BLaER1 treated with 17β-estradiol and CSF1 and Interleukin-3, amounts not matched to agents 10 nM and 100 nM (cell line): ENCODE data around the gene SLX4IP.
A peak's percentile ranks its signal among the peaks of the same experiment; 100 is the strongest.

Source experiments
- H3K27ac ChIP-seq, 11 experiments: shearing (Covaris generic); formaldehyde crosslinking; 2 replicates each; pipeline ENCODE4 v1.8.1; 2022
- H3K27me3 ChIP-seq, 11 experiments: shearing (Covaris generic); formaldehyde crosslinking; 2 replicates each; pipeline ENCODE4 v1.8.1; 2022
- H3K36me3 ChIP-seq, 11 experiments: shearing (Covaris generic); formaldehyde crosslinking; 2 replicates each; pipeline ENCODE4 v1.8.1; 2022
- H3K4me1 ChIP-seq, 10 experiments: shearing (Covaris generic); formaldehyde crosslinking; 2 replicates each; pipeline ENCODE4 v1.8.1; 2022
- H3K4me2 ChIP-seq, 11 experiments: shearing (Covaris generic); formaldehyde crosslinking; 2 replicates each; pipeline ENCODE4 v1.8.1; 2022
- H3K4me3 ChIP-seq, 10 experiments: shearing (Covaris generic); formaldehyde crosslinking; 2 replicates each; pipeline ENCODE4 v1.8.1; 2022
- H3K9ac ChIP-seq, 11 experiments: shearing (Covaris generic); formaldehyde crosslinking; 2 replicates each; pipeline ENCODE4 v1.8.1; 2022
- H3K9me3 ChIP-seq, 11 experiments: shearing (Covaris generic); formaldehyde crosslinking; replicated peaks in 1 of 11; 2 replicates each; pipeline ENCODE4 v1.8.1; 2022
- H4K20me1 ChIP-seq, 11 experiments: shearing (Covaris generic); formaldehyde crosslinking; 2 replicates each; pipeline ENCODE4 v1.8.1; 2022
- Cebpa-rat ChIP-seq, 11 experiments: shearing (Covaris generic); IDR thresholded peaks; 2 replicates each; pipeline ENCODE4 v1.8.1; 2022

Gene SLX4IP

GRCh38 chr20:10565922-10566897 lies 131.1 kb downstream of the SLX4IP start:
- H3K36me3 ChIP-seq = peaks cover 16 to 55% (median 29%) of the 10 kb centered on the region in 11 experiments; a peak in 21 of 22 replicates
- no peaks in the 10 kb centered on the region for H4K20me1 ChIP-seq
- peak overlapping the region in 4 of 11 experiments; percentile 34 to 70 (median 50); a peak in 6 of 22 replicates for H3K27ac ChIP-seq
- peak overlapping the region in 8 of 11 experiments; percentile 10 to 77 (median 66); a peak in 13 of 22 replicates for H3K4me2 ChIP-seq
- H3K9ac ChIP-seq = no peak overlapping the region
- H3K9me3 ChIP-seq = peaks cover 12 to 27% (median 19%) of the 10 kb centered on the region in 11 experiments; a peak in 19 of 22 replicates
- H3K4me3 ChIP-seq = no peak overlapping the region
- no peak for TF ChIP-seq Cebpa-rat (IDR thresholded peaks at IDR 0.05)
- no peaks in the 10 kb centered on the region for H3K27me3 ChIP-seq
- H3K4me1 ChIP-seq = peaks cover 0 to 44% (median 24%) of the 10 kb centered on the region in 10 experiments; a peak in 15 of 20 replicates

GRCh38 chr20:10568032-10568431 lies 132.9 kb downstream of the SLX4IP start:
- Histone ChIP-seq H3K36me3 (peaks cover 4 to 42% (median 16%) of the 10 kb centered on the region in 11 experiments; a peak in 13 of 22 replicates), H4K20me1 (no peaks in the 10 kb centered on the region), H3K4me1 (peaks cover 0 to 37% (median 24%) of the 10 kb centered on the region in 10 experiments; a peak in 15 of 20 replicates)

GRCh38 chr20:10571313-10571815 lies 136.3 kb downstream of the SLX4IP start:
- Histone ChIP-seq H3K27ac (no peak overlapping the region), H3K4me3 (no peak overlapping the region), H3K9ac (no peak overlapping the region), H3K4me2 (no peak overlapping the region), H3K4me1 (peaks cover 0 to 4% (median 0%) of the 10 kb centered on the region in 10 experiments; a peak in 2 of 20 replicates), H3K36me3 (peaks cover 4 to 50% (median 15%) of the 10 kb centered on the region in 11 experiments; a peak in 14 of 22 replicates), H3K27me3 (no peaks in the 10 kb centered on the region), H4K20me1 (no peaks in the 10 kb centered on the region), H3K9me3 (peaks cover 0 to 8% (median 0%) of the 10 kb centered on the region in 11 experiments; a peak in 1 of 22 replicates)
- no peak for TF ChIP-seq Cebpa-rat (IDR thresholded peaks at IDR 0.05)

More at GRCh38 chr20:10568032-10568431, 132.9 kb downstream of the SLX4IP start:
- no peaks in the 10 kb centered on the region for H3K27me3 ChIP-seq
- no peak for TF ChIP-seq Cebpa-rat (IDR thresholded peaks at IDR 0.05)
- no peak overlapping the region for H3K9ac ChIP-seq
- no peak overlapping the region for H3K4me3 ChIP-seq
- no peak overlapping the region for H3K27ac ChIP-seq
- peaks cover 0 to 11% (median 5%) of the 10 kb centered on the region in 11 experiments; a peak in 9 of 22 replicates for H3K9me3 ChIP-seq
- no peak overlapping the region for H3K4me2 ChIP-seq

- no peak for TF ChIP-seq Cebpa-rat (IDR thresholded peaks at IDR 0.05)
- Histone ChIP-seq H3K4me2 (no peak overlapping the region), H4K20me1 (no peaks in the 10 kb centered on the region), H3K9ac (no peak overlapping the region), H3K36me3 (peaks cover 0 to 35% (median 5%) of the 10 kb centered on the region in 11 experiments; a peak in 9 of 22 replicates), H3K27me3 (no peaks in the 10 kb centered on the region), H3K27ac (no peak overlapping the region), H3K9me3 (no peaks in the 10 kb centered on the region), H3K4me3 (no peak overlapping the region), H3K4me1 (no peaks in the 10 kb centered on the region)
Measured at GRCh38 chr20:10572853-10573252, 137.7 kb downstream of the SLX4IP start.

- Histone ChIP-seq H3K4me3 (no peak overlapping the region), H3K27me3 (no peaks in the 10 kb centered on the region), H3K36me3 (peaks cover 0 to 30% (median 5%) of the 10 kb centered on the region in 11 experiments; a peak in 9 of 22 replicates), H3K4me2 (no peak overlapping the region), H4K20me1 (no peaks in the 10 kb centered on the region), H3K9me3 (no peaks in the 10 kb centered on the region), H3K9ac (no peak overlapping the region), H3K27ac (no peak overlapping the region), H3K4me1 (peaks cover 0 to 3% (median under 1%) of the 10 kb centered on the region in 10 experiments; a peak in 9 of 20 replicates)
- no peak for TF ChIP-seq Cebpa-rat (IDR thresholded peaks at IDR 0.05)
Measured at GRCh38 chr20:10573273-10573950, 138.3 kb downstream of the SLX4IP start.

- H3K27me3 ChIP-seq = no peaks in the 10 kb centered on the region
- no peak for TF ChIP-seq Cebpa-rat (IDR thresholded peaks at IDR 0.05)
- no peak overlapping the region for H3K4me3 ChIP-seq
- H3K9ac ChIP-seq = no peak overlapping the region
- no peak overlapping the region for H3K4me2 ChIP-seq
- peaks cover 0 to 24% (median 4%) of the 10 kb centered on the region in 11 experiments; a peak in 9 of 22 replicates for H3K36me3 ChIP-seq
- no peaks in the 10 kb centered on the region for H3K9me3 ChIP-seq
- no peaks in the 10 kb centered on the region for H4K20me1 ChIP-seq
- H3K27ac ChIP-seq = no peak overlapping the region
- H3K4me1 ChIP-seq = peaks cover 0 to 8% (median 5%) of the 10 kb centered on the region in 10 experiments; a peak in 10 of 20 replicates
Measured at GRCh38 chr20:10573951-10574339, 138.8 kb downstream of the SLX4IP start.

GRCh38 chr20:10576411-10577090 lies 141.4 kb downstream of the SLX4IP start:
- no peak overlapping the region for H3K4me2 ChIP-seq
- no peak for TF ChIP-seq Cebpa-rat (IDR thresholded peaks at IDR 0.05)
- no peak overlapping the region for H3K9ac ChIP-seq
- no peak overlapping the region for H3K4me3 ChIP-seq
- H3K27ac ChIP-seq = no peak overlapping the region
- peaks cover 0 to 8% (median 0%) of the 10 kb centered on the region in 11 experiments; a peak in 3 of 22 replicates for H3K36me3 ChIP-seq
- H4K20me1 ChIP-seq = no peaks in the 10 kb centered on the region
- no peaks in the 10 kb centered on the region for H3K27me3 ChIP-seq
- peaks cover 7 to 12% (median 8%) of the 10 kb centered on the region in 10 experiments; a peak in 15 of 20 replicates for H3K4me1 ChIP-seq
- no peaks in the 10 kb centered on the region for H3K9me3 ChIP-seq

GRCh38 chr20:10577648-10578047 lies 142.5 kb downstream of the SLX4IP start:
- Histone ChIP-seq H3K4me1 (peaks cover 7 to 12% (median 8%) of the 10 kb centered on the region in 10 experiments; a peak in 15 of 20 replicates), H3K9me3 (no peaks in the 10 kb centered on the region), H3K9ac (no peak overlapping the region), H3K4me3 (no peak overlapping the region), H3K36me3 (peaks cover 0 to 8% (median 0%) of the 10 kb centered on the region in 11 experiments; a peak in 3 of 22 replicates), H3K27me3 (no peaks in the 10 kb centered on the region), H3K27ac (no peak overlapping the region), H3K4me2 (no peak overlapping the region), H4K20me1 (no peaks in the 10 kb centered on the region)
- TF ChIP-seq Cebpa-rat (IDR thresholded peaks at IDR 0.05) = no peak
